CD8-positive, alpha-beta memory T cell (primary cell): ENCODE measurements around the gene USP35. TPM values are rescaled to one million over a fixed set of nuclear protein-coding genes. Genes with fewer than 3 reads are reported as not detected.

Experiments used
- CTCF ChIA-PET: fragments of 350-600 bp; sonication (Branson Sonifier 250); formaldehyde crosslinking; loops from one replicate; lab custom pipeline; 2021; ENCODE audit warnings: antibody characterized with exemption; lab: Charles Lee
- POLR2A ChIA-PET: fragments of 350-600 bp; sonication (Branson Sonifier 250); formaldehyde crosslinking; loops from one replicate; lab custom pipeline; 2021; ENCODE audit warnings: antibody characterized with exemption; lab: Charles Lee
- DNase-seq, 5 donors: peaks; one replicate each; pipeline versions ENCODE4 v3.0.0 to v3.0.0-alpha.2; 2020 to 2022; ENCODE audit warnings: mixed read lengths in 1 of 5
- H3K27ac ChIP-seq: one replicate; pipeline ENCODE4 v1.7.0; 2013; ENCODE audit warnings: low read depth, mild to moderate bottlenecking, low read length, moderate library complexity
- H3K27me3 ChIP-seq: 2 replicates; pipeline ENCODE4 v1.7.0; 2013; ENCODE audit warnings: low read length, mild to moderate bottlenecking; ENCODE audit not compliant: insufficient read depth, poor library complexity, severe bottlenecking
- H3K36me3 ChIP-seq: 2 replicates; pipeline ENCODE4 v1.7.0; 2013; ENCODE audit warnings: mild to moderate bottlenecking, low read length, moderate library complexity; ENCODE audit not compliant: insufficient read depth
- H3K4me1 ChIP-seq: 2 replicates; pipeline ENCODE4 v1.7.0; 2013; ENCODE audit warnings: mild to moderate bottlenecking, low read length, moderate library complexity; ENCODE audit not compliant: insufficient read depth
- H3K4me3 ChIP-seq: 2 replicates; pipeline ENCODE4 v1.7.0; 2013; ENCODE audit warnings: mild to moderate bottlenecking, low read length
- H3K9me3 ChIP-seq: 2 replicates; pipeline ENCODE4 v1.7.0; 2013; ENCODE audit warnings: mild to moderate bottlenecking, low read length
- H3K27ac Mint-ChIP-seq, 8 donors: one replicate each; pipeline ENCODE4 v1.8.0; 2020 to 2021; ENCODE audit warnings: mixed read lengths in 8 of 8, mild to moderate bottlenecking in 6 of 8, inconsistent platforms in 3 of 8, moderate library complexity in 3 of 8
- H3K27me3 Mint-ChIP-seq, 2 donors: one replicate each; pipeline ENCODE4 v1.8.0; 2020 to 2021; ENCODE audit warnings: mixed read lengths in 2 of 2, mild to moderate bottlenecking in 1 of 2, moderate library complexity in 1 of 2
- H3K36me3 Mint-ChIP-seq, 3 donors: one replicate each; pipeline ENCODE4 v1.8.0; 2020 to 2021; ENCODE audit warnings: mixed read lengths in 3 of 3, inconsistent platforms in 1 of 3, mild to moderate bottlenecking in 1 of 3
- H3K4me1 Mint-ChIP-seq, 3 donors: one replicate each; pipeline ENCODE4 v1.8.0; 2020 to 2021; ENCODE audit warnings: mixed read lengths in 3 of 3, inconsistent platforms in 1 of 3, mild to moderate bottlenecking in 1 of 3
- H3K4me3 Mint-ChIP-seq, 7 donors: one replicate each; pipeline ENCODE4 v1.8.0; 2020 to 2021; ENCODE audit warnings: mixed read lengths in 7 of 7, mild to moderate bottlenecking in 6 of 7, moderate library complexity in 4 of 7, inconsistent platforms in 2 of 7
- H3K9me3 Mint-ChIP-seq, 5 donors: one replicate each; pipeline ENCODE4 v1.8.0; 2020 to 2022; ENCODE audit warnings: mixed read lengths in 5 of 5, mild to moderate bottlenecking in 3 of 5, moderate library complexity in 2 of 5, inconsistent platforms in 1 of 5
- polyA plus RNA-seq: library from polyadenylated mRNA; unstranded; fragments of 300-500 nt; fragmentation: Illumina TruSeq; gene quantifications from one replicate; pipeline ENCODE4 v1.2.3, GENCODE V29; 2021
- total RNA-seq, 2 experiments: library from RNA; stranded (reverse); gene quantifications; one replicate each; pipeline ENCODE4 v1.2.3, GENCODE V29; 2021

The USP35 gene
- total and polyA plus RNA-seq, 3 experiments from 2014 or later = 1.1 to 4.4 (median 4.4) TPM

DNA sequence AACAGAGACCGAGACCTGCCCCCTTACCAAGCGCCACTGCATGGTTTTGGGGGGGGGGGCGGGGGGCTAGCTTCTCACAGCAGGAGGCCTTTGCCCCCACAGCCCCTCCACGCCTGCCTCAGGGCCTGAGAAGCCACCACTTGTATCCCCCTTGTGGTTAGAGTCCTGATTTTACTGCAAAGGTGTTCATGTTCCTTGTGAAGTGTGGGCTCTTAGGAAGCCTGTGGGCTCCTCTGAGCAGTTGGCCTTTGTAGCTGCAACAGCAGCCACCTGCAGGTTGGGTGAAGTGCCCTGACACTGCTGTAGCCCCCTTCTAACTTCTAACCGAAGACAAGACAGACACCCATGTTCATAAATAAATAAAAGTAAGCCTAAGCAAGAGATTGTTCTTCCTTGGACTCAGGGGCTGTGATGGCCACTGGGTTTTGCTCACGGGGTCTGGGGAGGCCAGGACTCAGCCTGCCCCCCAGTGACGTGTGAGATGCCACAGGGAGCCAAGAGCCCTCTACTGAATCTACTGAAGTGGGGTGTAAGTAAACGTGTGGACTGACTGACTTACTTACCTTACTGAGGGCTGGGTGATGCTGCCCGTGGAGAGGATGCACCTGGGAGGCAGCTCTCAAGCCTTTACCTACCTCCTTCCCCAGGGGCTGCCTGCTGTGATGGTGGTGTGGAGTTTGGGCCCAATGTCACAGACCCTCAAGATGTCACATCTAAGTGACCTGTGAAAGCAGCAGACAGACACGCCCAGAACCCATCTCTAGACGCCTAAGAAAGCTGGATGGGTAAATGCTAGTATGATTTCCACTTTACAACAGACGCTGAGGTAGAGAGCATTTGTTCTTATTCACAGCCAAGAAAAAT lies 25.8 kb downstream of the USP35 start:
- DNase-seq = no peak
- CTCF ChIA-PET = no interaction called here
- Histone ChIP-seq H3K4me3 (no peak overlapping the region), H3K4me1 (no peaks in the 10 kb centered on the region), H3K27me3 (no peaks in the 10 kb centered on the region), H3K36me3 (no peaks in the 10 kb centered on the region), H3K27ac (no peak overlapping the region), H3K9me3 (no peaks in the 10 kb centered on the region)
- Mint-ChIP-seq H3K27me3 (no peaks in the 10 kb centered on the region), H3K4me1 (peaks cover 2 to 17% (median 17%) of the 10 kb centered on the region in 3 donors), H3K27ac (peak overlapping the region in 3 of 8 donors; percentile 21 to 57 (median 23)), H3K36me3 (peaks cover 9 to 61% (median 20%) of the 10 kb centered on the region in 3 donors), H3K9me3 (no peaks in the 10 kb centered on the region), H3K4me3 (no peak overlapping the region)
- POLR2A ChIA-PET = no interaction called here

- no peaks in the 10 kb centered on the region for H3K27me3 ChIP-seq
- H3K4me3 ChIP-seq = no peak overlapping the region
- Mint-ChIP-seq H3K4me1 (peaks cover 2 to 17% (median 16%) of the 10 kb centered on the region in 3 donors), H3K27ac (peak overlapping the region in 1 of 8 donors; percentile 73), H3K36me3 (peaks cover 3 to 52% (median 16%) of the 10 kb centered on the region in 3 donors), H3K9me3 (no peaks in the 10 kb centered on the region), H3K27me3 (no peaks in the 10 kb centered on the region), H3K4me3 (no peak overlapping the region)
- ChIA-PET CTCF (no interaction called here), POLR2A (interaction anchor here (0.7 to 1.5 kb wide), 2 partner anchors 9 to 27 kb away, joined by 3 read pairs; partner anchors contain the start of genes KCTD21 and USP35)
- H3K9me3 ChIP-seq = no peaks in the 10 kb centered on the region
- H3K36me3 ChIP-seq = no peaks in the 10 kb centered on the region
- DNase-seq = no peak
- H3K4me1 ChIP-seq = no peaks in the 10 kb centered on the region
- no peak overlapping the region for H3K27ac ChIP-seq
Observed at GRCh38 chr11:78216021-78216420, 27.3 kb downstream of the USP35 start.

DNA sequence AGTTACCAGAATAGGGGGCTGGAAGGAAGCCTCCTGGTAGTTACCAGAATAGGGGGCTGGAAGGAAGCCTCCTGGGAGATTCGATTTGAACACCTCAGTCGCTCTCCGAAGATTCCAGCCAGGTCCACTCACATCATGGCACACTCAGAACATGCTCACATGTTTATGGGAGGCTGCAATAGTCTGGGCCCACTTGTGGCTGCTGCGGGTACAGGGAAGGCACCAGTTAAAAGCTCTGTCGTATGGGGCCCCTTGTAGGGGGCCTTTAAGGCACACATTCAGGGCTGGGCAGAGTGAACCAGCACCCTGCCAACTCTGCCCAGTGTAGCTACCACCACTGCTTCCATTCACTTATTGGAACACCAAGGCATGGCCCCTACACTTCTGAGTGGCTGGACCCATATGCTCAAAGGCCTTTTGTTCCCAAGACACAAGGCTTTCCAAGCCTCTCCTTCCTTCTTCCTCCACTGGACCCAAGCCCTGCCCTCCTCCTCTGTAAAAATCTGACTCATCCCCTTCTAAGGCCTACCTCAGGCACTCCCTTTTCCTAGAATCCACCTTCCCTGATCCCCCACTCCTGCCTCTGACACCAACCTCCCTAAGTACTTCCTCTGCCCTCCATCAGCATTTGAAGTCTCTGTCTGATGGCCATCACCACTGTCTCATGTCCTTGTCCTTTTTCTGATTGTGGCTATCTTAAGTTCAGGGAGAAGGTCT lies 28.0 kb downstream of the USP35 start:
- no peaks in the 10 kb centered on the region for H3K9me3 ChIP-seq
- no peak overlapping the region for H3K4me3 Mint-ChIP-seq
- CTCF ChIA-PET = no interaction called here
- DNase-seq = no peak
- H3K9me3 Mint-ChIP-seq = no peaks in the 10 kb centered on the region
- H3K4me1 Mint-ChIP-seq = peaks cover 2 to 11% (median 10%) of the 10 kb centered on the region in 3 donors
- H3K4me1 ChIP-seq = no peaks in the 10 kb centered on the region
- H3K36me3 Mint-ChIP-seq = peaks cover 0 to 52% (median 15%) of the 10 kb centered on the region in 3 donors
- H3K36me3 ChIP-seq = no peaks in the 10 kb centered on the region
- no peaks in the 10 kb centered on the region for H3K27me3 ChIP-seq
- POLR2A ChIA-PET = interaction anchor here (0.7 to 1.5 kb wide), 2 partner anchors 9 to 28 kb away, joined by 3 read pairs; partner anchors contain the start of genes KCTD21 and USP35
- no peak overlapping the region for H3K4me3 ChIP-seq
- H3K27ac Mint-ChIP-seq = peak overlapping the region in 3 of 8 donors; percentile 7 to 48 (median 34)
- H3K27ac ChIP-seq = no peak overlapping the region
- H3K27me3 Mint-ChIP-seq = no peaks in the 10 kb centered on the region

GRCh38 chr11:78217650-78218541 lies 29.2 kb downstream of the USP35 start:
- no peaks in the 10 kb centered on the region for H3K4me1 Mint-ChIP-seq
- Histone ChIP-seq H3K4me1 (no peaks in the 10 kb centered on the region), H3K27ac (no peak overlapping the region), H3K9me3 (no peaks in the 10 kb centered on the region), H3K4me3 (no peak overlapping the region), H3K27me3 (no peaks in the 10 kb centered on the region), H3K36me3 (no peaks in the 10 kb centered on the region)
- ChIA-PET CTCF (no interaction called here), POLR2A (no interaction called here)
- H3K36me3 Mint-ChIP-seq = peaks cover 0 to 51% (median 15%) of the 10 kb centered on the region in 3 donors
- H3K9me3 Mint-ChIP-seq = no peaks in the 10 kb centered on the region
- no peak for DNase-seq
- H3K27ac Mint-ChIP-seq = peak overlapping the region in 2 of 8 donors; percentile 47 to 87
- no peak overlapping the region for H3K4me3 Mint-ChIP-seq
- H3K27me3 Mint-ChIP-seq = no peaks in the 10 kb centered on the region

DNA sequence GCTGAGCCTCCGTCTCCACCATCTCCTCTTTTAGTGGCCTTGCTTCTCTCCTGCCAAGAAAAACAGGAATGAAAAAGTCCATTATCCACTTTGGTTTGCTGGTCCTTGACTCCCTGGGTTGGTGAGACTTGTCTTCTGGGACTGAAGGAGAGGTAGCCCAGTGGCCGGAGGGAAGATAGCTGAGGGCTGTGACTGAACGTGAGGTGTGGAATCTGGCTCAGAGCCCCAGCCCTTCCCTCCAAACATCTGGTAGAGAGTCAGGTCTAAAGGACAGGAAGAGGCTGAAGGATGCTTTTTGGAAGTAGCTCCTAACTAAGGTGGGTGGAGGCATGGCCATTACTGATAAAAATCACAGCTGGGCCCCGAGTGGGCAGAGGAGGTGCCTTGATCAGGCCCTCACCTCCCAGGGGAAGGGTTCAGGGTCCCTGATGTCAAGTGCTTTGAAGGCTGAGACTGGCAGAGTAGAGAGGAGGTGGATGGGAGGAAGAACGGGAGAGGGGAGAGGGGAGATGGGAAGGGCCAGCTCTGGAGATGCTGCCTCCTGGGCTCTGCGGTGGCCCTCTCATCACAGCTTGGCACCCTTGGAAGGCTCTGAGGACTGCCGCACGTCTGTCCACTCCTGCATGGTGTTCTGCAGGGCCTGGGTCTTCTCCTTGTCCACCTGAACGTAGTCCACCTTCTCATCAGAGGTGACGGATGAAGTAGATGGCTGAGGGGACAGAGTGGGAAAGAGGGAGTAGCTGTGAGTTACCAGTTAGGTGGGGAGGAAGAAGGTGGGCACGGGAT lies 30.2 kb downstream of the USP35 start:
- H3K4me3 ChIP-seq = no peak overlapping the region
- POLR2A ChIA-PET = no interaction called here
- no peaks in the 10 kb centered on the region for H3K27me3 ChIP-seq
- H3K27ac Mint-ChIP-seq = peak overlapping the region in 3 of 8 donors; percentile 10 to 84 (median 42)
- CTCF ChIA-PET = no interaction called here
- no peaks in the 10 kb centered on the region for H3K9me3 ChIP-seq
- H3K27ac ChIP-seq = no peak overlapping the region
- H3K36me3 Mint-ChIP-seq = peaks cover 0 to 44% (median 17%) of the 10 kb centered on the region in 3 donors
- H3K27me3 Mint-ChIP-seq = no peaks in the 10 kb centered on the region
- no peak for DNase-seq
- no peaks in the 10 kb centered on the region for H3K4me1 ChIP-seq
- H3K4me3 Mint-ChIP-seq = no peak overlapping the region
- H3K4me1 Mint-ChIP-seq = no peaks in the 10 kb centered on the region
- no peaks in the 10 kb centered on the region for H3K9me3 Mint-ChIP-seq
- no peaks in the 10 kb centered on the region for H3K36me3 ChIP-seq

GRCh38 chr11:78219493-78220217 lies 30.9 kb downstream of the USP35 start:
- Mint-ChIP-seq H3K4me3 (peak overlapping the region in 1 of 7 donors; percentile 4), H3K4me1 (no peaks in the 10 kb centered on the region), H3K36me3 (peaks cover 0 to 46% (median 17%) of the 10 kb centered on the region in 3 donors), H3K27ac (peak overlapping the region in 1 of 8 donors; percentile 64), H3K9me3 (no peaks in the 10 kb centered on the region), H3K27me3 (no peaks in the 10 kb centered on the region)
- no peak for DNase-seq
- H3K27me3 ChIP-seq = no peaks in the 10 kb centered on the region
- H3K36me3 ChIP-seq = no peaks in the 10 kb centered on the region
- H3K27ac ChIP-seq = no peak overlapping the region
- ChIA-PET CTCF (no interaction called here), POLR2A (no interaction called here)
- H3K9me3 ChIP-seq = no peaks in the 10 kb centered on the region
- no peaks in the 10 kb centered on the region for H3K4me1 ChIP-seq
- H3K4me3 ChIP-seq = no peak overlapping the region
